Fibroblast of gingiva (primary cell): ENCODE results near the gene LTA.

ENCODE experiments used
- DNase-seq: peaks from one replicate; pipeline ENCODE4 v3.0.0-alpha.2; 2011; ENCODE audit warnings: low read depth

Gene LTA

GRCh38 chr6:31569861-31570536 lies 2.1 kb upstream of the LTA start:
- DNase-seq: no peak

- no peak for DNase-seq
Measured at GRCh38 chr6:31573239-31574105, 1.4 kb downstream of the LTA start.

GRCh38 chr6:31574106-31575061 lies 2.3 kb downstream of the LTA start:
- no peak for DNase-seq

GRCh38 chr6:31575335-31575901 lies 3.3 kb downstream of the LTA start, which contains the start of gene TNF:
TSS of gene TNF (plus strand) at chr6:31575565. CDS start at chr6:31575742, 177 bp downstream.
- DNase-seq: no peak

GRCh38 chr6:31575952-31576685 lies 4.0 kb downstream of the LTA start:
- DNase-seq: no peak

GRCh38 chr6:31576897-31577578 lies 4.9 kb downstream of the LTA start:
- DNase-seq: no peak

- DNase-seq: no peak
Measured at GRCh38 chr6:31577579-31577966, 5.5 kb downstream of the LTA start.

GRCh38 chr6:31578184-31579118 lies 6.4 kb downstream of the LTA start:
- no peak for DNase-seq

GRCh38 chr6:31579119-31579505 lies 7.0 kb downstream of the LTA start:
- DNase-seq: no peak

GRCh38 chr6:31579546-31580437 lies 7.7 kb downstream of the LTA start:
- DNase-seq: no peak

GRCh38 chr6:31580438-31580740 lies 8.3 kb downstream of the LTA start:
- DNase-seq: no peak

GRCh38 chr6:31580807-31581433 lies 8.8 kb downstream of the LTA start:
- peak; percentile 67 for DNase-seq

GRCh38 chr6:31581434-31582229 lies 9.5 kb downstream of the LTA start:
- DNase-seq: no peak

GRCh38 chr6:31582230-31582643 lies 10.1 kb downstream of the LTA start, which contains the start of gene LTB:
TSS of gene LTB (minus strand) at chr6:31582424. CDS start at chr6:31582417, 7 bp downstream.
- DNase-seq: no peak

- no peak for DNase-seq
Measured at GRCh38 chr6:31585491-31585890, 13.4 kb downstream of the LTA start.

GRCh38 chr6:31586008-31586407 lies 13.9 kb downstream of the LTA start, which contains the start of gene LST1:
TSS of gene LST1 (plus strand) at chr6:31586277. CDS start at chr6:31587300, 1,023 bp downstream.
- no peak for DNase-seq
